Skin of body (tissue), 2 donors: ENCODE results near the gene TJP2. TPM values are rescaled to one million over a fixed set of nuclear protein-coding genes. Genes with fewer than 3 reads are reported as not detected.
"Not testable (repeated sequence)": the region's sequence is repeated elsewhere in the genome, so short reads cannot be mapped to it uniquely, and the experiment has no call there.

Experiments
- DNase-seq: peaks from one replicate; lab custom pipeline; 2025; lab: John Stamatoyannopoulos, UW
- total RNA-seq: library from RNA; depleted of rRNA; stranded (reverse); fragments of >200 nt; gene quantifications from one replicate; pipeline ENCODE4 v1.2.3, GENCODE V29; 2014

Gene TJP2
- total RNA-seq, 1 donor from 2014 or later: 78.6 TPM

- DNase-seq: no peak
Measured at GRCh38 chr9:69158471-69158870, 15.6 kb upstream of the TJP2 start.

GRCh38 chr9:69164573-69164972 is 9.5 kb upstream of the TJP2 start:
- not testable (repeated sequence) for DNase-seq

- DNase-seq: no peak
Measured at GRCh38 chr9:69165581-69165980, 8.5 kb upstream of the TJP2 start.

- DNase-seq: no peak
Measured at GRCh38 chr9:69168709-69169217, 5.3 kb upstream of the TJP2 start.

GRCh38 chr9:69170231-69170630 is 3.8 kb upstream of the TJP2 start:
- DNase-seq: no peak

DNA sequence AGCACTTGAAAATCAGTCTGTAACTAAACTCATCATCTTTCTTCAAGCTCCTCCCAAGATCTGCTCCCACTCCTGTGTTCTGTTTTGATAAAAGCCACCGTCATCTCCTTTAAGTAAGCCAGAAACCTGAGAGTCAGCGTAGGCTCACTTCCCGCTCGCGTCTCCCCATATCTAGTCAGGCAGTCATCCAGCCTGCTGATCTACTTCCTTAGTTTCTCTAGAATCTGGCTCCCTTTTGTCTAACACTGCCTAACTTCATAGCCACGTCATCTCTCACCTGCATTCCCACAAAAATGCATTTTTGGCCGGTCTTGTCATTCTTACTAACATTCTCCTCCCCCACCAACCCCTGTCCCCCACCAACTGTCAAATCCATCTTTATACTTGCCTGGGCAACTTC is 3.0 kb upstream of the TJP2 start:
- no peak for DNase-seq

- no peak for DNase-seq
Measured at GRCh38 chr9:69171517-69171916, 2.6 kb upstream of the TJP2 start.

GRCh38 chr9:69172895-69173294 is 1.2 kb upstream of the TJP2 start:
- no peak for DNase-seq

GRCh38 chr9:69173497-69173890 is 583 bp upstream of the TJP2 start:
- no peak for DNase-seq

DNA sequence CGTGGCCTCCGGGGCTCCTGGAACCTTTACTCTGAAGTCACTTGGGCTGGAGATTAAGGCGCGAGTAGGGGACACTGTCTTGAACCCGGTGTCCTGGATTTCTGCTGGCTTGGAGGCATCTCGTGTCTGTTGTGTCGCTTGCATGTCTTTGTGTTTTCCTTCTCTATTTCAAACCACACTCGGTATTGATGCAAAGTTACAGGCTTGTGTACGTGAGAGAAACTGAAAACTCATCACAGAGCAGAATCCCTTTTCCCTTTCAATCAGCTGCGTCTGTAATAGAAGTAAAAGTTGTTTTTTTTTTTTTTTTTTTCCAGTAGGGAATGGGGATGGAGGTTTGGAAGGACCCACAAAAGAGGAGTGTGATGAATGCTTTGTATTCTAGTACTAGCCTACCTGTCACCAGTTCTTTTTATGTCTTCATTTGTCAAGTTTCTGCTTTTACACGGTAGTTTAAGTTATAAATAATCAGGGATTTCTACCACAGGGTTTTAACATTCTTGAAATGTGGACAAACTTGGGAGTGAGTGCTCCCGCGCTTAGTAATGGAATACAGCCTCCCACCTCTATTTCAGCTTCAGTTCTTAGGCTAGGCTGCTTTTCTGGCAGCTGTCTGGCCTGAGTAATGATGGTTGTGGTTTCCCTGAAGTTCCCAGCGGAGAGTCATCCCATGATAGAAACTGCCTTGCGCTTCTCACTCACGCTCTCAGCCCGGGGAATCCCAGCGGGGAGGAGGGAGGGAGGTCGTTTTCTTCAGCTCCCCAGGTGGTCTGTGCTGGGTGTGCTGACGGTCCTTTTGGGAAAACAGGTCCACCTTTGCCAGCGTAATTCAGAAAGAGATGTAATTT is 763 bp downstream of the TJP2 start:
- DNase-seq: peak; percentile 59

DNA sequence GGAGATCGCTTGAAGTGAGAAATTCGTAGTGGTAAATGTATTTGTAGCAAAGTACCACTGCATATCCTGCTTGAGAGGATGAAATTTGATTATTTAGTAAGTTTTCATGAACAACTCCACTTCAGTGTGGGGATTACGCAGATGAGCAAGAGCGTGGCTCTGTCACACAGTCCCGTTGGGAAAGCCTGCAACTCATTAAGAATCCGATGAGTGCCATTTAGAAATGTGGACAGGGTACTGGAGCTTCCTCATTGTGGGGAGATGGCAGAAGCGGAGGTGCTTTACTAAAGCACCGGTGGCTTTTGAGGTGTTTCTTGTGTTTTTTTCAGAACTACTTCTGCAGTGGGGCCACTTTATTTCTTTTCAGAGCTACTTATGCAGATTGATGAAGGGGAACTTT is 1.4 kb downstream of the TJP2 start:
- DNase-seq: peak; percentile 32

DNA sequence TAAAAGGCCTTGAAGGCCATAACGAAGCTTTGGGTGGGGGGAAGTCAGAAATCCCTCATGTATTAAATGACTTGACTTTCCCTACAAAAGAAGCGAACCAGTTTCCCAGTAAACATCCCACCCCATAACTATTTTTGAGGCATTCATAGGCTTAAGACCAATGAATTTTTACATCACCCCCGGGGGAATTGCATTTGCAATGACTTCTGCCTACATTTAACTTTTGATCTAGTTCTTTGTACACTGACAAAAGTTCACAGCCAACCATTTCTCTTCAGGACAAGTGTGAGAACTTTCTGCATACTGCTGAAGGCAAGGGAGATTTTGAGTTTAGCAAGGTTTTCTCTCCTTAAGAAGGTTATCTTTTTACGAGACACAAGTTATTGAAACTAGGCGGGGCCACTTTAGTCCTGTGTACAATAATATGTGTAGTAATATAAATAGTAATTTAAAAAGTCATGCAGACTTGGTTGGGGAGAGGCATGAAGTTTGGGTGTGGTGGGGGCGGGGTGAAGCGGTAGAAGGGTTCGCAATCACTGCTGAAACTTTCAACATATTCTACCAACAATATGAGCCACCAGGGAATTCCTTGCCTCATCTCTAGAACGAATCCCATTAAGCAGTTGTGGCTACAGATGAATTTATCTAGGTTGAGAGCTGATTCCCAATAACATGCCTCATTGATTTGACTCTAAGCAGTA is 2.5 kb downstream of the TJP2 start:
- DNase-seq: no peak

- no peak for DNase-seq
Measured at GRCh38 chr9:69178583-69179011, 4.5 kb downstream of the TJP2 start.

GRCh38 chr9:69179037-69179436 is 5.0 kb downstream of the TJP2 start:
- DNase-seq: no peak

DNA sequence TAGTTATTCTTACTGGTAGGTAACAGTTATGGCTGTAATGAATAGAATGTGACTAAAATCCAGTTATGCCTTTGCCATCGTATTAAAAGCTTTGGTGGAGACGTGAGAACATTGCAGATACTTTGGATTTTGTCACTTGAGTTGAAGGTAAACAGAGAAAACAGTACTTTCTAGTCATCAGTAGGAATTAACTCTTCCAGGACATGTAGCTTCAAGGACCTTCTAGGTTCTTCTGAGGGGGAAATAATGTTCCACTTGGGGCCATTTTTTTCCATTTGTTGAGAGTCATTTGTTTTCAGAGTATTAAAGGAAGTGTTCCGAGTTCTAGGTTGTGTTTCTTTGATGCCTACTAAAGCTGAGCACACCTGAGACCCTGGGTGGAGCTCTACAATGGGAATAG is 6.1 kb downstream of the TJP2 start:
- no peak for DNase-seq

GRCh38 chr9:69180670-69181069 is 6.6 kb downstream of the TJP2 start:
- DNase-seq: no peak

DNA sequence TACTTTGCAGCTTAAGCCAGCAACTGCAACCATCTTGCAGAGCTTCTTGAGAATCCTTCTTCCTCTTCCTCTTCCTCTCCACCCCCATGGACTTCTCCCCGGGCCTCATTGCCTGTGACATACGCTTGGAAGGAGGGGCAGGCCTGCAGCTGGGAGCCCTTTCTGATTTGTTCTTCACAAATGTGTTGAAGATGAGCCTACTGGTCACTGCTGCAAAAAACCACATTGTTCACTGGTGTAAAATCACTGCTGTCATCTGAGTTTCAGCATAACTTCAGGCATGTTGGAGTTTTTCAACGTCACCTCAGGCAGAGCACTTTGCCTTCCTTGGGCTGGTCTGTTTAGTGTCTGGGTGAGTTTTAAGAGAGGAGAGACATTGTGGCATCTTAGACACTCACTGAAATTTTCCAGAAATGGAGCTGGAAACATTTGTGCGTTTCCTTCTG is 7.9 kb downstream of the TJP2 start:
- DNase-seq: no peak

GRCh38 chr9:69184266-69184665 is 10.2 kb downstream of the TJP2 start:
- DNase-seq: no peak

DNA sequence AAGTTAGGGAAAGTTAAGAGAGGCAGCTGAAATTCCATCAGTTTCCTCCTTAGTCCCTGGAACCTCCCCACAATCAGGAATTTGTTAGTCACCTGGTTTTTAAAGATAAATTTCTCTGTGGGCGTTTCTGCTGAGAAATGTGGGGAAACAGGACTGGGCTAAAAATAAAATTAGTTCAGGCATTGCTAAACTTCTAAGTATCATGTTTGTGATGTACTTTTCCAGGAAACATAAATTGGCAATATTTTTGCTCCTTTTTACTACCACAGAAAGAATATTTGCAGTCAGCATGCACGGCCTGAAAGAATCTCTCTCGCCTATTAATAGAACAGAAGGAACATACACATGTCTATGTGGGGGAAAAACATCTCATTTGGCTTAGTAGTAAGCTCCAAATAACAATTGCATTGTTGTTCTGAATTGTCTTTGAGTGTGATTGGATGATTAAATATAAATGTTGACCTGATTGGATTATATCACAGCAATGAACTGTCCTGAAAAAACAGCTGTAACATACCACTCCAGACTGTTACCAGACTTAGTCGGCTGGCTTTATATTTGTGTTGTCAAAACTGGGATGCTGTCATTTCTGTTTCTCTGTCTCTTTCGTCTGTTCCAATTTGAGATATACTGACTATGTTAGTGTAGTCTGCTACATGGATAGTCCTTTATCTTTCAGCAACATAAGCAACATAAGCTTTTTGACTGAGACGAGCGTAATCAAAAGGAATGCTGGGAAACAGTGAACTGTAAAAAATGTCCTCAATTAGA is 12.9 kb downstream of the TJP2 start:
- peak; percentile 80 for DNase-seq

- DNase-seq: no peak
Measured at GRCh38 chr9:69188975-69189374, 14.9 kb downstream of the TJP2 start.

DNA sequence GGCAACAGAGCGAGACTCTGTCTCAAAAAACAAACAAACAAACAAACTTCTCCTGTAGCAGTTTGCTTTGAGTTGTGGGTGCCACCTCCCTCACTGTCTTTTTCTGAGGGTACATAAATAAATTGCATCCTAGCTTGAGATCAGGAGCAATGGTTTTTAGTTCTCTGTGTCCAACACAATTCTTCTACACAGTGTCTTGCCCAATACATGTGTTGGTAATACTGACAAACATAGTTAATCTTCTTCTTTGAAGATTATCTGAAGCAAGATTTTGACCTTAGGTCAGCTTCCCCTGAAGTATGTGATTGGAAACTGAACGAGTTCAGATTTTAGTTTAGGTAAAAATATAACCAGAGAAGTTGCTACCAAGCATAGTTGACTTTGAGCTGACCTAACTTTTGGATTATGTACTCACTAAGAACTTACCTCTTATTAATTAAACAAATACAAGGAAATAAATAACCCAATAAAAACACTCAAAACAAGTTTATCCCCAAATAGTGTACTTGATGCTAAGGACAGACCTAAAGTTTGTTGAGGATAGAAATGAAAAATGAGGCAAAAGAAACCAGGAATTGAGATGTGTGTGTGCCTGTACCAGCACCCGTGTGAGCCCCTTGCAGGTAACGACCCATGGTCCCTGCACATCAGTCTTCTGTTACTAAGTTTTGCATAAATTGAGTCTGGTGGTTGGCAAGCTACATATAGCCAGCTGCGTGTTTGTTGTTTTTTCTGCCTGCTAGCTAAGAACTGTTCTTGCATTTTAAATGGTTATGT is 16.2 kb downstream of the TJP2 start:
- DNase-seq: no peak
